GM19463 (cell line): Measurements from ENCODE around the gene PGA4.
"Not testable (repeated sequence)": the region's sequence is repeated elsewhere in the genome, so short reads cannot be mapped to it uniquely, and the experiment has no call there.

Source experiments
- ATAC-seq: cut with Tn5 transposase; IDR thresholded peaks from one replicate; pipeline ENCODE4 v1.9.1; 2021; ENCODE audit warnings: mild to moderate bottlenecking, moderate library complexity; ENCODE audit not compliant: unreplicated experiment

The PGA4 gene

GRCh38 chr11:61222047-61222446 lies at the start of gene PGA4:
Gene PGA4 (plus strand): TSS chr11:61222347. CDS start chr11:61222401, 54 bp downstream.
- not testable (repeated sequence) for ATAC-seq

- ATAC-seq = no peak
Measured at GRCh38 chr11:61172356-61172755, 49.8 kb upstream of the PGA4 start.

- no peak for ATAC-seq
Measured at GRCh38 chr11:61172888-61173287, 49.3 kb upstream of the PGA4 start.

GRCh38 chr11:61173456-61173855 lies 48.7 kb upstream of the PGA4 start:
- ATAC-seq = no peak

GRCh38 chr11:61174273-61174672 lies 47.9 kb upstream of the PGA4 start:
- no peak for ATAC-seq

GRCh38 chr11:61174949-61175348 lies 47.2 kb upstream of the PGA4 start:
- ATAC-seq = no peak

GRCh38 chr11:61176446-61176845 lies 45.7 kb upstream of the PGA4 start:
- ATAC-seq = no peak

- ATAC-seq = not testable (repeated sequence)
Measured at GRCh38 chr11:61180205-61180604, 41.9 kb upstream of the PGA4 start.

- ATAC-seq = no peak
Measured at GRCh38 chr11:61181489-61181888, 40.7 kb upstream of the PGA4 start.

GRCh38 chr11:61183645-61184044 lies 38.5 kb upstream of the PGA4 start:
- no peak for ATAC-seq

GRCh38 chr11:61186504-61186903 lies 35.6 kb upstream of the PGA4 start:
- ATAC-seq = no peak

- no peak for ATAC-seq
Measured at GRCh38 chr11:61187505-61188130, 34.5 kb upstream of the PGA4 start.

- no peak for ATAC-seq
Measured at GRCh38 chr11:61189933-61190332, 32.2 kb upstream of the PGA4 start.

- no peak for ATAC-seq
Measured at GRCh38 chr11:61193596-61193995, 28.6 kb upstream of the PGA4 start.

- ATAC-seq = no peak
Measured at GRCh38 chr11:61194169-61194671, 27.9 kb upstream of the PGA4 start.

- ATAC-seq = no peak
Measured at GRCh38 chr11:61194981-61195695, 27.0 kb upstream of the PGA4 start.

- ATAC-seq = no peak
Measured at GRCh38 chr11:61195719-61196118, 26.4 kb upstream of the PGA4 start.

GRCh38 chr11:61198361-61198760 lies 23.8 kb upstream of the PGA4 start:
- ATAC-seq = no peak

GRCh38 chr11:61198948-61199523 lies 23.1 kb upstream of the PGA4 start:
- ATAC-seq = no peak

- ATAC-seq = no peak
Measured at GRCh38 chr11:61201476-61201875, 20.7 kb upstream of the PGA4 start.

GRCh38 chr11:61202950-61203746 lies 19.0 kb upstream of the PGA4 start, which contains the start of gene PGA3:
Gene PGA3 (plus strand): TSS chr11:61203515. CDS start chr11:61203565, 50 bp downstream.
- not testable (repeated sequence) for ATAC-seq
